NCI-H2227 (cell line): ENCODE data around the gene WFS1.

Source experiments
- DNase-seq: peaks from one replicate; lab custom pipeline; 2025; ENCODE audit not compliant: unreplicated experiment; lab: John Stamatoyannopoulos, UW

The WFS1 gene, protein sequence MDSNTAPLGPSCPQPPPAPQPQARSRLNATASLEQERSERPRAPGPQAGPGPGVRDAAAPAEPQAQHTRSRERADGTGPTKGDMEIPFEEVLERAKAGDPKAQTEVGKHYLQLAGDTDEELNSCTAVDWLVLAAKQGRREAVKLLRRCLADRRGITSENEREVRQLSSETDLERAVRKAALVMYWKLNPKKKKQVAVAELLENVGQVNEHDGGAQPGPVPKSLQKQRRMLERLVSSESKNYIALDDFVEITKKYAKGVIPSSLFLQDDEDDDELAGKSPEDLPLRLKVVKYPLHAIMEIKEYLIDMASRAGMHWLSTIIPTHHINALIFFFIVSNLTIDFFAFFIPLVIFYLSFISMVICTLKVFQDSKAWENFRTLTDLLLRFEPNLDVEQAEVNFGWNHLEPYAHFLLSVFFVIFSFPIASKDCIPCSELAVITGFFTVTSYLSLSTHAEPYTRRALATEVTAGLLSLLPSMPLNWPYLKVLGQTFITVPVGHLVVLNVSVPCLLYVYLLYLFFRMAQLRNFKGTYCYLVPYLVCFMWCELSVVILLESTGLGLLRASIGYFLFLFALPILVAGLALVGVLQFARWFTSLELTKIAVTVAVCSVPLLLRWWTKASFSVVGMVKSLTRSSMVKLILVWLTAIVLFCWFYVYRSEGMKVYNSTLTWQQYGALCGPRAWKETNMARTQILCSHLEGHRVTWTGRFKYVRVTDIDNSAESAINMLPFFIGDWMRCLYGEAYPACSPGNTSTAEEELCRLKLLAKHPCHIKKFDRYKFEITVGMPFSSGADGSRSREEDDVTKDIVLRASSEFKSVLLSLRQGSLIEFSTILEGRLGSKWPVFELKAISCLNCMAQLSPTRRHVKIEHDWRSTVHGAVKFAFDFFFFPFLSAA

DNA sequence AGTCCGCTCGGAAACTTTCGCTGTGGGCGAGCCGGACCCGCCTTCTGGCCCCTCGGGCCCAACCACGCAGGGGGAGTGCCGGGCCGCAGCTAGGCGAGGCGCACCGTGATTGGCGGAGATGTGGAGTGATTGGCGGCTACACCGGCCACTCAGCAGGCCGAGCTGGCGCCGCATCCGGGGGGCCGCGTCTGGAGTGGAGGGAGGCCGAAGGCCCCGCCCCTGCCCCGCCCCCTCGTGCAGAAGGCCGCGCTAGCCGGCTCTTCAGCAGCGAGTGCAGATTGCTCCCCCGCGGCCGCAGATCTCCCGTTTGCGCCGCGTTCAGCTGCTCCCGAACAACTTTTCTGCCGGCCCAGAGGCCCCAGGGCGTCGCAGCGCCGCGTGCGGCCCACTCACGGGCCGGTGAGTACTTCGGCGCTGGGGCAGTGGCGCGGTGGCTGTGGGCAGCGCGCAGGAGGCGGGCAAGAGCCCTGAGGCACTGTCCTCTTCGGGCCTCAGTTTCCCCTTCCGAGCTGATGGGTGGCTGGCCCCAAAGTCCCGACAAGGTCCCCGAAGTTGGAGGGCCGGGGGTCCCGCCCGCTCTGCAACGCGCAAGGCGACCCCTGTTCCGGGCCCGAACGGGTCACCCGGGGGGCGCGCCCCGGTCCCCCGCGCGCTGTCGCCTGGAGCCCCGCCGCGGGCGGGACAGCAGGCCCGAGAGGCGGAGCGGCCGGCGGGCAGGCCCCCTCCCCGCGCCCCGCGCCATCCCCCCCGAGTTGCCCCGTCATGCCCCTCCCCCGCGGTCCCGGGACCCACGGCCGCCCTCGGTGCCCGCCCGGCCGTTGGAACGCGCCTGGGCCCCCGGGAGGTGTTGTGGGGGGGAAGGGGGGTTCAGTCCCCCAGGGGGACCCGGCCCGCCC lies at the start of gene WFS1:
TSS of gene WFS1 (plus strand) at position 235 of the 896 bp plus-strand sequence. CDS start 7,606 bp downstream, outside the sequence.
- DNase-seq = peak; percentile 97

DNA sequence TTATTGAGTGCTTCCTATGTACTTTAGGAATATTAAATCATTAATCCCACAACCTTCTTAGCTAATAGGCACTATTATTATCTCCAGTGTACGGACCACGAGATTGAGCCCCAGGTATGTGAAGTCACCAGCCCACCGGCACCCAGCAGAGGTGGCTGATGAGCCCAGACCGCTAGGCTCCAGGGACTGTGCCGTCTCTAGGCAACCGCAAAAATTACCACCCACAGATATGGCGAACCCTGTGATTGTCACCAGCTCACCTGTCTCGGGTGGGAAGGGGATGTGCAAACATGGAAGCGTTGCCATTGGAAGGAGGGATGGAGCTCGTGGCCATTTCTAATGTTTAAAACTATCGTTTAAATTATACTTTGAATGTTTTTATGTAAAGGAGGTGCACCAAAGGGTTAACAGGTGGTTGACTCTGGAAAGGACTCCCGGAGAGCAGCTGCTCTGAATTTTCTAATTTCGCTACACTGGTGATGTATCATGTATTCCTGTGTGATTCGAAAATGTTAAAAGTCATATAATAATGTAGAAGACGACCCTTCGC lies 48.3 kb upstream of the WFS1 start:
- peak; percentile 59 for DNase-seq

DNA sequence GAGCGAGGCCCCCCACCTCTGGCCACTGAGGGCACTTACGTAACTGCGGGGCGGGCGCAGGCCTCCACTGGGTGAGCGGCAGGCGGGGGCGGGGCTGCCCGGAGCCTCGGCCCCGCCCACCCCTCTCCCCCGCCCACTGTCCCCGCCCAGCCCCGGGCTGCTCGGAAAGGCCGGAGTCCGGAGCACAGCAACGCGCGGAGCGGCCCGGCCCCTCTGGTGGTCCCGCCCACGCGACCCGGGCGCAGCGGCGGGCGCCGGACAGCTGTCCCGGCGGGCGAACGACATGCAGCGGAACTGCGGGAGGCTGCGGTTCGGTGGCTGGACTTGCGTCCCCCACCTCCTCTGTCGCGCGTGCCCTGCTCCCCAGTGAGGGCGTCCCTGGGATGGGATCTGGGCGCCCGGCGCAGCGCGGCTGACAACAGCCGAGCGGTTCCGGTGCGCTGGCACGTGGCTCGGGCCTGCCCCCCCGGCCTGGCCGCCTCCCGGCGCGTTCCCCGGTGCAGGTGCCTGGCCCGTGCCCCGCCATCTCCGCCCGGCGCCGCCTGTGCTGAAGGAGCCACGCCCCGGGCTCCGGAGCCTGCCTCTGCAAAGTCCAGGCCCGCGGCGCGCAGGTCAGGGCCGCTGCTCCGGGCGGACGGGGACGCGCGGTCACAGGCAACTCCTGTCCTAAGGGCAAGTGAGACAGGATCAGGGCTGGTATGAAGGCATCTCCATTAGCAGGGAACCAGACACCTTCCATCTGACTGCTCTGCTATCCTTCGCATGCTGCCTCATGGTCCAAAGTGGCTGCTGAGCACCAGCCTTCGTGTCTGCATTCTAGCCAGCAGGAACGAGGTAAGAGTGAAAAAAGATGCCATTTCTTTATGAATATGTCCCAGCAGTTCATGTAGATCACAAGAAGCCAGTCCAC lies 47.5 kb upstream of the WFS1 start:
- DNase-seq = peak; percentile 86

DNA sequence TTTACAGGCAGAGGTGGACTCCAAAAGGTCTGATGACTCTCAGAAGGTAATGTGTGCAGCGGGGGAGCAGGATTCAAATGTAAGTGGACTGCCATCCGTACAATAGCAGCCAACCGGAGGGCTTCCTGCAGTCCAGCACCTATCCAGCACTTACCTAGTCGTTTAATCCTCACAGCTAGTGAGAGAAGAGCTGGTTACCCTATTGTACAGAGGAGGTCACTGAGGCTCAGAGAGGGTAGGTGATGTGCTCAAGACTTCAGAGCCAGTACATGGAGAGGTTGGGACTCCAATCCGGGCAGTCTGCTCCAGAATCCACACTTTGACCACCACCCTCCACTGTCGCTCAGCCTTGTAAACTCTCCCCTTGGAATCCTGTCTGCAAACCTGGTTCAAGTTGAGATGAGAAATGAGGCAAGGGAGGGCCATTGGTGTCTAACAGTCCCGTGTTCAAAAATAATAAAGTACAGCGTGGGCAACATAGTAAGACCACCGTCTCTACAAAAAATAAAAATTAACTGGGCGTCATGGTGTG lies 46.8 kb upstream of the WFS1 start:
- DNase-seq = peak; percentile 34

GRCh38 chr4:6224735-6225134 lies 44.9 kb upstream of the WFS1 start:
- DNase-seq = peak; percentile 5

GRCh38 chr4:6225469-6225868 lies 44.2 kb upstream of the WFS1 start:
- DNase-seq = no peak

DNA sequence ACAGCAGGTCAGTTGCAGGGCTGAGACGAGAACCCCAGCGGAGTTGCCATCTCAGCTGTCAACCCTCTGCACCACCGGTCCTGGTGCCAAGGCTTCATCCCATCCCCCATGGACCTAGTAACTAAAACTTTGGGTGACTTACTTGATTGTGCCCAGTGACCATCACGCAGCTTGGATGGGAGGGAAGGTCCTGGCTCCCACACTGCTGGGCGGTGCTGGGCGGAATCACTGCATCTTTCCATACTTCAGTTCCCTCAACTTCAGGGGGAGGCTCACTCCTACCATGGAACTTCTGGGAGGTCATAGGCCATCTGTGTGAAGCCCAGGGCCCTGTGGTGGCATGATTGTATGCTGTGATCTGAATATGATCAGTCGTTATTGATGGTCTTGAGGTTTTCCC lies 43.1 kb upstream of the WFS1 start:
- no peak for DNase-seq

- DNase-seq = no peak
Observed at GRCh38 chr4:6227412-6228157, 42.1 kb upstream of the WFS1 start.

DNA sequence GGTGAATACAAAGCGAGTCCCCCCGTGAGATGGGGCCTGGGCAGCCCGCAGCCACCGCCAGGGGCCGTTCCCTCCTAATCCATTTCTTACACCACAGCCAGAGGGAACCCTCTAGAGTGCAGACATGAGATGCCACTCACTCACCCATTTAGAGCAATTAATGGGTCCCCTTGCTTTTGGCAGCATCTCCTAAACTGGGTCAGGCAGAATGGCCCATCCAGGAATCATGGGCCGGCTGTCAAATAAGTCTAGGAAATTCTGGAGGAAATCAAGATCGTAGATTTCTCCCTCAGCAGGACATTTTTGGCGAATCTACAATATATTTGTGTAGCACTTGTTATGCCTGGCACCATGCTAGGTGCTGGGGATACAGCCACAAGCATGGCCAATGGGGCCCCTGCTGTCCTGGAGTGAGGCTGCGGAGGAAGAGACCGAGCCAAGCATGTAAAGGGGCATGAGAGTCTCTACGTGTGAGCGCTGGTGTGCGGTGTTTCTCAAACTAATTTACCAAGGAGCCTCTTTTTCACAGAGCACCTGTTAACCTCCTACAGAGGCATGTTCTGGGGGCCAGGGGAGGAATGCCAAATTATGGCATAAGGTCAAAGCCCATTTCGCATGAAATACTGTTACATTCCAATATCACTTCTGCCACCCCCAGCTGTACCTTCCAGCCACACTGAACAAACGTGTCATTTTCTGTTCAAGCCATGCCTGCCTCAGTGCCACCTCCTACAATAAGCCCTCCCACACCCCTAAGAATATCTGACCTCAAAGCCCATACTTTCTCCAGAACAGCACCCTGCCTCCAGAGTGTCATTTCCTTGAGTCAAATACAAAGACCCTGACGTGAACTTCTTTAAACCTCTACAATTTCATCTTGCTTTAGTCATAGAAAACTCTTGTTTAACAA lies 41.2 kb upstream of the WFS1 start:
- no peak for DNase-seq

DNA sequence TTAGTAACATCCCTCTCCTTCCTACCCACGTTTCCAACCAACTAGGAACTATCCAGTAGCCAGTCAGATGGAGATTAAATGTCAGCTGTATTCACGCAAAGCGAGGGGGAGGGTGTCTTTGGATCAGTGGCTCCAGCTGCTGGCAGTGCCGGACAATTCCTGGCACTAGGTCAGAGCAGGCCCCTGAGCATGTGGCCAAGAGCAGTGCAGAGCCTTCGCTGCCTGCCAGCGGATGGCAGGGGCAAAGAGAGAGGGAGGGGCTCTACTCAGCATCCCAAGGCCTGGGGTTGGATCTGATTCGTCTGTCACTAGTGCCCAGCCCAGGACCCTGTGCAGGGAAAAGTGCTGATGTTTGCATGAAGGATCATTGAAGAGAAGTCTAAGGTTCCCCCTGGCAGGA lies 40.6 kb upstream of the WFS1 start:
- DNase-seq = no peak

GRCh38 chr4:6229671-6230501 lies 39.8 kb upstream of the WFS1 start:
- no peak for DNase-seq

- DNase-seq = no peak
Observed at GRCh38 chr4:6230502-6230785, 39.2 kb upstream of the WFS1 start.

- no peak for DNase-seq
Observed at GRCh38 chr4:6230827-6231662, 38.6 kb upstream of the WFS1 start.

GRCh38 chr4:6231663-6232165 lies 37.9 kb upstream of the WFS1 start:
- no peak for DNase-seq

- DNase-seq = no peak
Observed at GRCh38 chr4:6232836-6233785, 36.5 kb upstream of the WFS1 start.
